HepG2 (cell line): Measurements from ENCODE around the gene KLHL11. TPM values are rescaled to one million over a fixed set of nuclear protein-coding genes. Genes with fewer than 3 reads are reported as not detected.
A peak's percentile ranks its signal among the peaks of the same experiment; 100 is the strongest.

Source experiments
- AKAP8 ChIP-seq: sonication (generic); formaldehyde crosslinking; IDR thresholded peaks from 2 replicates; pipeline ENCODE4 v1.5.1; 2020; ENCODE audit warnings: mild to moderate bottlenecking, missing genetic modification reagents
- ESRRA ChIP-seq: sonication (generic); formaldehyde crosslinking; IDR thresholded peaks from 2 replicates; pipeline ENCODE4 v1.5.1; 2020; ENCODE audit warnings: mild to moderate bottlenecking, low read depth, missing genetic modification reagents
- GTF2F1 ChIP-seq: fragments of 150-350 bp; IDR thresholded peaks from 2 replicates; pipeline ENCODE4 v1.6.1; 2014; ENCODE audit warnings: low read length
- KDM1A ChIP-seq: IDR thresholded peaks from 2 replicates; pipeline ENCODE4 v1.6.1; 2016; ENCODE audit warnings: missing compliant biosample characterization
- MBD4 ChIP-seq: IDR thresholded peaks from 2 replicates; pipeline ENCODE4 v1.6.1; 2012; ENCODE audit warnings: low read length, inconsistent platforms, borderline replicate concordance
- MTA1 ChIP-seq: sonication (generic); formaldehyde crosslinking; IDR thresholded peaks from 2 replicates; pipeline ENCODE4 v1.4.0; 2020; ENCODE audit warnings: missing genetic modification reagents, mild to moderate bottlenecking, borderline replicate concordance
- SMC3 ChIP-seq: IDR thresholded peaks from 2 replicates; pipeline ENCODE4 v1.6.1; 2011; ENCODE audit warnings: low read length, improper control_type of control experiment
- TEAD3 ChIP-seq: optimal IDR thresholded peaks from 2 replicates; pipeline ENCODE3; 2016; ENCODE audit warnings: borderline replicate concordance
- TMF1 ChIP-seq: sonication (generic); formaldehyde crosslinking; IDR thresholded peaks from 2 replicates; pipeline ENCODE4 v1.8.1; 2022; ENCODE audit warnings: low read depth, missing genetic modification reagents
- ZBTB20 ChIP-seq: sonication (generic); formaldehyde crosslinking; IDR thresholded peaks from 2 replicates; pipeline ENCODE4 v1.8.1; 2023; ENCODE audit warnings: missing genetic modification reagents, low read depth, mild to moderate bottlenecking, borderline replicate concordance
- ZFP36 ChIP-seq: fragments of 150-350 bp; IDR thresholded peaks from 2 replicates; pipeline ENCODE4 v1.6.1; 2018; ENCODE audit warnings: borderline replicate concordance, low read length, low read depth; ENCODE audit not compliant: partially characterized antibody
- ZMYM4 ChIP-seq: sonication (generic); formaldehyde crosslinking; IDR thresholded peaks from 2 replicates; pipeline ENCODE4 v1.8.1; 2023; ENCODE audit warnings: mild to moderate bottlenecking, missing genetic modification reagents
- ZNF569 ChIP-seq: sonication (generic); formaldehyde crosslinking; IDR thresholded peaks from 2 replicates; pipeline ENCODE4 v1.5.0; 2020; ENCODE audit warnings: mild to moderate bottlenecking, missing genetic modification reagents, moderate library complexity, borderline replicate concordance
- ZNF598 ChIP-seq: sonication (generic); formaldehyde crosslinking; IDR thresholded peaks from 2 replicates; pipeline ENCODE4 v1.5.1; 2020; ENCODE audit warnings: mild to moderate bottlenecking, missing genetic modification reagents, borderline replicate concordance
- ZNF879 ChIP-seq: sonication (generic); formaldehyde crosslinking; IDR thresholded peaks from 2 replicates; pipeline ENCODE4 v1.8.1; 2023; ENCODE audit warnings: missing genetic modification reagents
- polyA plus RNA-seq, 8 experiments: library from polyadenylated mRNA; depleted of rRNA in 3 of 8; stranded (reverse) in 7 of 8; unstranded in 1 of 8; fragments of >200 nt; fragmentation: Illumina TruSeq in 4 of 8; extraction: Trizol in 4 of 8; gene quantifications; 2 replicates each; pipeline versions ENCODE4 v1.2.1 to v1.2.3, GENCODE V29; 2011 to 2016; ENCODE audit warnings: low read depth in 4 of 8, missing spikeins in 1 of 8, mixed read lengths in 1 of 8; ENCODE audit not compliant: insufficient read depth in 1 of 8
- total RNA-seq, 5 experiments: library from RNA; depleted of rRNA; stranded (reverse); fragments of >200 nt; fragmentation: Illumina TruSeq; extraction: Trizol; gene quantifications; 2 replicates each; pipeline ENCODE4 v1.2.3, GENCODE V29; 2016; ENCODE audit warnings: low read depth in 1 of 5
- TF ChIP-seq, protein P1 (sequence below): sonication (generic); formaldehyde crosslinking; IDR thresholded peaks from 2 replicates; pipeline ENCODE4 v1.9.0; 2021; ENCODE audit warnings: mild to moderate bottlenecking, missing genetic modification reagents
- TF ChIP-seq, protein P2 (sequence below): sonication (generic); formaldehyde crosslinking; IDR thresholded peaks from 2 replicates; pipeline ENCODE4 v1.5.0; 2020; ENCODE audit warnings: mild to moderate bottlenecking, missing genetic modification reagents, borderline replicate concordance
- TF ChIP-seq, protein P3 (sequence below): sonication (generic); formaldehyde crosslinking; IDR thresholded peaks from 2 replicates; pipeline ENCODE4 v1.4.0; 2020; ENCODE audit warnings: missing genetic modification reagents, borderline replicate concordance

KLHL11 gene
- total and polyA plus RNA-seq, 2 of the 13 experiments (the other 11 are each of a cell fraction or from before 2014, with no cell fraction given), result 7.7 to 27.5 TPM

DNA sequence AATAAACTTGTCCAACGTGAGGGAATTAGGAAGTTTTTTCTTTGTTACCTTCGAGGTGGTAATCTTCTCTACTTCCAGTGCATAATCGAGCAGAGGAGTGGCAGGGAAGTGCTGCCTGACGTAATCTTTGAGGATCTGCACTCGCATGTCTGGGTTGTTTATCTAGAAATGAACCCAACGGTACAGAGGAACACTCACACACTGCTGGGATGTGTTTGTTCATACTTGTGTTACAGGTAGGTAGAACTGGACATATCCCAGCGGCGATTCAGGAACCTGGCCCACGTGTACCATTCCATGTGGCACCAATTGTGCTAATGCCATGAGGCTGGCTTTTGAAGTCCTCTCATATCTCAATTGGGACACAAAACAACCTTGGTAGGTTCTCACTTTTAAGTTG, 4.2 kb upstream of the KLHL11 start (continued):
- TF ChIP-seq, protein P1, sequence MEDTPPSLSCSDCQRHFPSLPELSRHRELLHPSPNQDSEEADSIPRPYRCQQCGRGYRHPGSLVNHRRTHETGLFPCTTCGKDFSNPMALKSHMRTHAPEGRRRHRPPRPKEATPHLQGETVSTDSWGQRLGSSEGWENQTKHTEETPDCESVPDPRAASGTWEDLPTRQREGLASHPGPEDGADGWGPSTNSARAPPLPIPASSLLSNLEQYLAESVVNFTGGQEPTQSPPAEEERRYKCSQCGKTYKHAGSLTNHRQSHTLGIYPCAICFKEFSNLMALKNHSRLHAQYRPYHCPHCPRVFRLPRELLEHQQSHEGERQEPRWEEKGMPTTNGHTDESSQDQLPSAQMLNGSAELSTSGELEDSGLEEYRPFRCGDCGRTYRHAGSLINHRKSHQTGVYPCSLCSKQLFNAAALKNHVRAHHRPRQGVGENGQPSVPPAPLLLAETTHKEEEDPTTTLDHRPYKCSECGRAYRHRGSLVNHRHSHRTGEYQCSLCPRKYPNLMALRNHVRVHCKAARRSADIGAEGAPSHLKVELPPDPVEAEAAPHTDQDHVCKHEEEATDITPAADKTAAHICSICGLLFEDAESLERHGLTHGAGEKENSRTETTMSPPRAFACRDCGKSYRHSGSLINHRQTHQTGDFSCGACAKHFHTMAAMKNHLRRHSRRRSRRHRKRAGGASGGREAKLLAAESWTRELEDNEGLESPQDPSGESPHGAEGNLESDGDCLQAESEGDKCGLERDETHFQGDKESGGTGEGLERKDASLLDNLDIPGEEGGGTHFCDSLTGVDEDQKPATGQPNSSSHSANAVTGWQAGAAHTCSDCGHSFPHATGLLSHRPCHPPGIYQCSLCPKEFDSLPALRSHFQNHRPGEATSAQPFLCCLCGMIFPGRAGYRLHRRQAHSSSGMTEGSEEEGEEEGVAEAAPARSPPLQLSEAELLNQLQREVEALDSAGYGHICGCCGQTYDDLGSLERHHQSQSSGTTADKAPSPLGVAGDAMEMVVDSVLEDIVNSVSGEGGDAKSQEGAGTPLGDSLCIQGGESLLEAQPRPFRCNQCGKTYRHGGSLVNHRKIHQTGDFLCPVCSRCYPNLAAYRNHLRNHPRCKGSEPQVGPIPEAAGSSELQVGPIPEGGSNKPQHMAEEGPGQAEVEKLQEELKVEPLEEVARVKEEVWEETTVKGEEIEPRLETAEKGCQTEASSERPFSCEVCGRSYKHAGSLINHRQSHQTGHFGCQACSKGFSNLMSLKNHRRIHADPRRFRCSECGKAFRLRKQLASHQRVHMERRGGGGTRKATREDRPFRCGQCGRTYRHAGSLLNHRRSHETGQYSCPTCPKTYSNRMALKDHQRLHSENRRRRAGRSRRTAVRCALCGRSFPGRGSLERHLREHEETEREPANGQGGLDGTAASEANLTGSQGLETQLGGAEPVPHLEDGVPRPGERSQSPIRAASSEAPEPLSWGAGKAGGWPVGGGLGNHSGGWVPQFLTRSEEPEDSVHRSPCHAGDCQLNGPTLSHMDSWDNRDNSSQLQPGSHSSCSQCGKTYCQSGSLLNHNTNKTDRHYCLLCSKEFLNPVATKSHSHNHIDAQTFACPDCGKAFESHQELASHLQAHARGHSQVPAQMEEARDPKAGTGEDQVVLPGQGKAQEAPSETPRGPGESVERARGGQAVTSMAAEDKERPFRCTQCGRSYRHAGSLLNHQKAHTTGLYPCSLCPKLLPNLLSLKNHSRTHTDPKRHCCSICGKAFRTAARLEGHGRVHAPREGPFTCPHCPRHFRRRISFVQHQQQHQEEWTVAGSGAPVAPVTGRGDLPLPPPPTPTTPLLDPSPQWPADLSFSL (CRISPR knock-in tag), result no peak
- TF ChIP-seq AKAP8 (CRISPR knock-in tag), result no peak
- no peak for TF ChIP-seq MTA1
- TF ChIP-seq, protein P2, sequence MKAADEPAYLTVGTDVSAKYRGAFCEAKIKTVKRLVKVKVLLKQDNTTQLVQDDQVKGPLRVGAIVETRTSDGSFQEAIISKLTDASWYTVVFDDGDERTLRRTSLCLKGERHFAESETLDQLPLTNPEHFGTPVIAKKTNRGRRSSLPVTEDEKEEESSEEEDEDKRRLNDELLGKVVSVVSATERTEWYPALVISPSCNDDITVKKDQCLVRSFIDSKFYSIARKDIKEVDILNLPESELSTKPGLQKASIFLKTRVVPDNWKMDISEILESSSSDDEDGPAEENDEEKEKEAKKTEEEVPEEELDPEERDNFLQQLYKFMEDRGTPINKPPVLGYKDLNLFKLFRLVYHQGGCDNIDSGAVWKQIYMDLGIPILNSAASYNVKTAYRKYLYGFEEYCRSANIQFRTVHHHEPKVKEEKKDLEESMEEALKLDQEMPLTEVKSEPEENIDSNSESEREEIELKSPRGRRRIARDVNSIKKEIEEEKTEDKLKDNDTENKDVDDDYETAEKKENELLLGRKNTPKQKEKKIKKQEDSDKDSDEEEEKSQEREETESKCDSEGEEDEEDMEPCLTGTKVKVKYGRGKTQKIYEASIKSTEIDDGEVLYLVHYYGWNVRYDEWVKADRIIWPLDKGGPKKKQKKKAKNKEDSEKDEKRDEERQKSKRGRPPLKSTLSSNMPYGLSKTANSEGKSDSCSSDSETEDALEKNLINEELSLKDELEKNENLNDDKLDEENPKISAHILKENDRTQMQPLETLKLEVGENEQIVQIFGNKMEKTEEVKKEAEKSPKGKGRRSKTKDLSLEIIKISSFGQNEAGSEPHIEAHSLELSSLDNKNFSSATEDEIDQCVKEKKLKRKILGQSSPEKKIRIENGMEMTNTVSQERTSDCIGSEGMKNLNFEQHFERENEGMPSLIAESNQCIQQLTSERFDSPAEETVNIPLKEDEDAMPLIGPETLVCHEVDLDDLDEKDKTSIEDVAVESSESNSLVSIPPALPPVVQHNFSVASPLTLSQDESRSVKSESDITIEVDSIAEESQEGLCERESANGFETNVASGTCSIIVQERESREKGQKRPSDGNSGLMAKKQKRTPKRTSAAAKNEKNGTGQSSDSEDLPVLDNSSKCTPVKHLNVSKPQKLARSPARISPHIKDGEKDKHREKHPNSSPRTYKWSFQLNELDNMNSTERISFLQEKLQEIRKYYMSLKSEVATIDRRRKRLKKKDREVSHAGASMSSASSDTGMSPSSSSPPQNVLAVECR (CRISPR knock-in tag), result peak; percentile 49; the same call in 1 of the 2 replicates
- TF ChIP-seq SMC3, result no peak
- no peak for TF ChIP-seq ZNF598 (CRISPR knock-in tag)
- no peak for TF ChIP-seq ZBTB20 (CRISPR knock-in tag)
- no peak for TF ChIP-seq ZFP36
- TF ChIP-seq ZNF879 (CRISPR knock-in tag), result no peak
- no peak for TF ChIP-seq TMF1 (CRISPR knock-in tag)
- TF ChIP-seq, protein P3, sequence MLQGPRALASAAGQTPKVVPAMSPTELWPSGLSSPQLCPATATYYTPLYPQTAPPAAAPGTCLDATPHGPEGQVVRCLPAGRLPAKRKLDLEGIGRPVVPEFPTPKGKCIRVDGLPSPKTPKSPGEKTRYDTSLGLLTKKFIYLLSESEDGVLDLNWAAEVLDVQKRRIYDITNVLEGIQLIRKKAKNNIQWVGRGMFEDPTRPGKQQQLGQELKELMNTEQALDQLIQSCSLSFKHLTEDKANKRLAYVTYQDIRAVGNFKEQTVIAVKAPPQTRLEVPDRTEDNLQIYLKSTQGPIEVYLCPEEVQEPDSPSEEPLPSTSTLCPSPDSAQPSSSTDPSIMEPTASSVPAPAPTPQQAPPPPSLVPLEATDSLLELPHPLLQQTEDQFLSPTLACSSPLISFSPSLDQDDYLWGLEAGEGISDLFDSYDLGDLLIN (CRISPR knock-in tag), result no peak
- no peak for TF ChIP-seq TEAD3 (CRISPR knock-in tag)
- peak; percentile 28; the same call in 1 of the 2 replicates for TF ChIP-seq ZMYM4
- TF ChIP-seq KDM1A (CRISPR knock-in tag), result no peak
- TF ChIP-seq ESRRA (CRISPR knock-in tag), result no peak
- TF ChIP-seq GTF2F1, result no peak
- no peak for TF ChIP-seq ZNF569 (CRISPR knock-in tag)
- TF ChIP-seq MBD4, result no peak
